Stimulated activated CD4-positive, alpha-beta T cell treated with anti-CD3 and anti-CD28 coated beads, TNF-alpha, amount 100 ng/mL, for 4 hours (primary cell): ENCODE data around the gene DHCR7.

Experiments
- DNase-seq, 3 experiments: peaks; one replicate each; pipeline ENCODE4 v3.0.0-alpha.2; 2020; ENCODE audit warnings: low read depth in 3 of 3

Gene DHCR7

GRCh38 chr11:71384561-71384960 lies 63.6 kb downstream of the DHCR7 start:
- DNase-seq = no peak
